K562 (cell line): Measurements from ENCODE around the gene GRB2.

Experiments used
- BCL6 ChIP-seq: fragments of 250-450 bp; sonication (Bioruptor Pico); IDR thresholded peaks from 2 replicates; pipeline ENCODE4 v1.4.0; 2020
- CTCF ChIP-seq, 3 experiments: IDR thresholded peaks in 2 of 3; conservative IDR thresholded peaks in 1 of 3; 2 replicates each; pipeline ENCODE4 v1.5.1; 2011 to 2012; ENCODE audit warnings: low read length in 3 of 3, mild to moderate bottlenecking in 3 of 3, control low read depth in 2 of 3, improper control_type of control experiment in 1 of 3, inconsistent platforms in 1 of 3, low read depth in 1 of 3, mixed read lengths in 1 of 3, moderate library complexity in 1 of 3; ENCODE audit not compliant: insufficient read depth in 2 of 3
- POLR2B ChIP-seq: fragments of 450-650 bp; IDR thresholded peaks from 2 replicates; pipeline ENCODE4 v1.6.1; 2018; ENCODE audit warnings: low read depth; ENCODE audit not compliant: partially characterized antibody
- ZNF212 ChIP-seq: fragments of 450-650 bp; formaldehyde crosslinking; IDR thresholded peaks from 2 replicates; pipeline ENCODE4 v1.4.0; 2020; ENCODE audit warnings: mild to moderate bottlenecking
- ZNF263 ChIP-seq: sonication (generic); formaldehyde crosslinking; IDR thresholded peaks from 2 replicates; pipeline ENCODE4 v1.8.0; 2022; ENCODE audit warnings: mild to moderate bottlenecking, missing genetic modification reagents, borderline replicate concordance

GRCh38 chr17:75318615-75319222, 86.8 kb downstream of the GRB2 start:
- TF ChIP-seq POLR2B: no peak
- no peak for TF ChIP-seq ZNF212 (CRISPR knock-in tag)
- TF ChIP-seq ZNF263 (CRISPR knock-in tag): no peak
- TF ChIP-seq CTCF (IDR thresholded peaks at IDR 0.05 in 2 of 3, conservative IDR thresholded peaks at IDR 0.05 in 1 of 3; ENCODE audit: insufficient read depth in 2 of 3, low read depth in 1 of 3, low read length in 3 of 3): no peak
- no peak for TF ChIP-seq BCL6 (CRISPR knock-in tag)
